GM12875 (cell line): Measurements from ENCODE around the gene PZP.

ENCODE experiments used
- H3K4me3 ChIP-seq: one replicate; pipeline ENCODE4 v1.5.1; 2011; ENCODE audit warnings: low read depth, low read length, control low read depth
- CTCF ChIP-seq: IDR thresholded peaks from 2 replicates; pipeline ENCODE4 v1.5.1; 2011; ENCODE audit warnings: low read depth, mild to moderate bottlenecking, control low read depth, inconsistent platforms, low read length, moderate library complexity, borderline replicate concordance; ENCODE audit not compliant: insufficient read depth

Gene PZP

GRCh38 chr12:9114946-9115345 lies 93.2 kb downstream of the PZP start:
- TF ChIP-seq CTCF: no peak
- no peak overlapping the region for H3K4me3 ChIP-seq

GRCh38 chr12:9113987-9114309 lies 94.2 kb downstream of the PZP start:
- no peak for TF ChIP-seq CTCF
- H3K4me3 ChIP-seq: no peak overlapping the region

- H3K4me3 ChIP-seq: no peak overlapping the region
- no peak for TF ChIP-seq CTCF
Measured at GRCh38 chr12:9113296-9113986, 94.8 kb downstream of the PZP start.

- no peak overlapping the region for H3K4me3 ChIP-seq
- no peak for TF ChIP-seq CTCF
Measured at GRCh38 chr12:9112076-9112853, 95.9 kb downstream of the PZP start.

GRCh38 chr12:9111525-9111924 lies 96.7 kb downstream of the PZP start:
- no peak overlapping the region for H3K4me3 ChIP-seq
- TF ChIP-seq CTCF: no peak

- no peak for TF ChIP-seq CTCF
Measured at GRCh38 chr12:9109737-9110491, 98.3 kb downstream of the PZP start.

More at GRCh38 chr12:9109737-9110491, 98.3 kb downstream of the PZP start:
- no peak overlapping the region for H3K4me3 ChIP-seq
